COLO829 (cell line): Measurements from ENCODE around the gene PDPK1.
"Not testable (repeated sequence)": the region's sequence is repeated elsewhere in the genome, so short reads cannot be mapped to it uniquely, and the experiment has no call there.

ENCODE experiments used
- DNase-seq: peaks from one replicate; pipeline ENCODE4 v3.0.0; 2012; ENCODE audit warnings: low spot score

PDPK1 gene

GRCh38 chr16:2611877-2612276, 74.1 kb downstream of the PDPK1 start:
- DNase-seq, result not testable (repeated sequence)

GRCh38 chr16:2613251-2613650, 75.4 kb downstream of the PDPK1 start:
- DNase-seq, result not testable (repeated sequence)

- DNase-seq, result no peak
Observed at GRCh38 chr16:2614761-2615191, 77.0 kb downstream of the PDPK1 start.

GRCh38 chr16:2618964-2619363, 81.1 kb downstream of the PDPK1 start:
- not testable (repeated sequence) for DNase-seq

GRCh38 chr16:2619628-2620027, 81.8 kb downstream of the PDPK1 start:
- not testable (repeated sequence) for DNase-seq

- DNase-seq, result not testable (repeated sequence)
Observed at GRCh38 chr16:2620870-2621269, 83.0 kb downstream of the PDPK1 start.

DNA sequence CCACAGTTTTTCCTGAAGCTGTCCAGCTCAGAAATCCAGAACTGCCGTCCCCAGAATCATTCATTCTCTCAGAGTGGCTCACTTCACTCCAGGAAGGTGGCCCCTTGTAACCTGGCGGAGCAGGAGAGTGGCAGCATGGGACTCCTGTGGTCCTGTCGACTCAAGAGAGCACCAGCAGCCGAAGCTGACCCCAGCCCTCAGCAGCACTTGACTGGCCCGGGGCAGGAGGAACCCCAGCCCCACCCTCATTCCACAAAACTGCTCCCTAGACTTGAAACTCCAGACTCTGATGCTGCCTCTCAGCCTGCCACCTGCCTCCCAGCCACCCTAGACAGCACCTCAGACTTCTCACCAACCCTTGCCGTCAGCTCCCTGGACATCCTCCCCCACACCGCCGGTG, 83.6 kb downstream of the PDPK1 start:
- DNase-seq, result not testable (repeated sequence)

- DNase-seq, result not testable (repeated sequence)
Observed at GRCh38 chr16:2627075-2627474, 89.3 kb downstream of the PDPK1 start.

DNA sequence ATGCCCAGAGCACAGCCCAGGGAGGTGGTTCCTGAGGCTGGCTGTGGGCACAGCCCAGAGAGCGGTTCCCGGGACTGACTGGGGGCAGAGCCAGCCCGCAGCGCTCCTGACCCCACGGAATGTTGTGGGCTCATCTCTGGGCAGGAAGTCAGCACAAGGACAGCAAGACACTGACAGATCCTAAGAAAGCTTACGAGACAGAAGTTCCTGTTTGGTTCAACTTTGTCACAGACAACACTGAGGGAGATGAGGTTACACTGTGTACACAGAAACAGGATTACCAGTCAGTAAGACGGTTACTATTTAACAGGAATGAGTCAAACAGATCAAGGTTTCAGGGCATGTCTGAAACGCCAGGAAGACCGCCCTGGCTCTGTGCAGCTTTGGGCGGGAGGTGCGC, 93.4 kb downstream of the PDPK1 start:
- not testable (repeated sequence) for DNase-seq

- DNase-seq, result not testable (repeated sequence)
Observed at GRCh38 chr16:2632291-2632690, 94.5 kb downstream of the PDPK1 start.

GRCh38 chr16:2639071-2639721, 101.4 kb downstream of the PDPK1 start:
- DNase-seq, result not testable (repeated sequence)

DNA sequence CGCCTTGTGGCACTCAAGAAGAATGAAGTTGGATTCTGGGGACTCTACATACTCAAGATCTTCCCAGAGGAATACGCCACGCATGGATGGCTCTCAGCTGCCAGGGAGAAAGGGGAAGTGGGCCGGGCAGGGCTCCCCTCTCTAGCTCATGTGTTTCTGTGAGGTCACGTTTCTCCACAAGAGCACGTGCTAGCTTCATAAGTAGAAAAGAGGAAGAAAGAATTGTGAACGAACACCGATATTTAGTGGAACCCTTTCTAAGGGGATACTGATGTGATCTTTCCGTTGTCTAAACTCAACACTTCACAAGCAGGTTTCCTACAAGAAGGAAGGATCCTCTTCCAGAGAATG, 101.9 kb downstream of the PDPK1 start:
- DNase-seq, result not testable (repeated sequence)

- not testable (repeated sequence) for DNase-seq
Observed at GRCh38 chr16:2642561-2642960, 104.7 kb downstream of the PDPK1 start.

GRCh38 chr16:2644754-2645453, 107.1 kb downstream of the PDPK1 start:
- not testable (repeated sequence) for DNase-seq

GRCh38 chr16:2651268-2651871, 113.5 kb downstream of the PDPK1 start:
- DNase-seq, result not testable (repeated sequence)
